SK-N-SH (cell line): Measurements from ENCODE around the gene IFNLR1.

Experiments
- CHD2 ChIP-seq: fragments of 150-350 bp; IDR thresholded peaks from 2 replicates; pipeline ENCODE4 v1.6.1; 2018; ENCODE audit warnings: low read length; ENCODE audit not compliant: partially characterized antibody
- CTCF ChIP-seq: fragments of 200-600 bp; sonication (generic); IDR thresholded peaks from 2 replicates; pipeline ENCODE4 v1.6.1; 2017; ENCODE audit warnings: antibody characterized with exemption, mild to moderate bottlenecking, moderate library complexity
- ELF1 ChIP-seq: IDR thresholded peaks from 2 replicates; pipeline ENCODE4 v1.4.0; 2012
- EP300 ChIP-seq, 2 experiments: IDR thresholded peaks; 2 replicates each; pipeline versions ENCODE4 v1.4.0 to v1.6.1; 2012; ENCODE audit warnings: borderline replicate concordance in 1 of 2, low read depth in 1 of 2, low read length in 1 of 2
- EZH2phosphoT487 ChIP-seq: fragments of 200-600 bp; sonication (generic); IDR thresholded peaks from 2 replicates; pipeline ENCODE4 v1.6.1; 2017; ENCODE audit warnings: low read depth, mixed run types, mild to moderate bottlenecking, antibody characterized with exemption, moderate library complexity, borderline replicate concordance
- NFIC ChIP-seq: IDR thresholded peaks from 2 replicates; pipeline ENCODE4 v1.4.0; 2012; ENCODE audit warnings: borderline replicate concordance
- NRF1 ChIP-seq: IDR thresholded peaks from 2 replicates; pipeline ENCODE4 v1.6.1; 2012; ENCODE audit warnings: low read depth, mild to moderate bottlenecking, low read length
- PBX3 ChIP-seq: IDR thresholded peaks from 2 replicates; pipeline ENCODE4; 2012
- POLR2AphosphoS5 ChIP-seq: IDR thresholded peaks from 2 replicates; pipeline ENCODE4 v1.6.1; 2012; ENCODE audit warnings: low read depth, low read length
- RAD21 ChIP-seq: IDR thresholded peaks from 2 replicates; pipeline ENCODE4 v1.6.1; 2012; ENCODE audit warnings: mild to moderate bottlenecking, low read length
- SMC3 ChIP-seq: IDR thresholded peaks from 2 replicates; pipeline ENCODE4 v1.6.1; 2012; ENCODE audit warnings: low read depth, low read length, improper control_type of control experiment
- TF ChIP-seq, protein P1 (sequence below): fragments of 150-350 bp; IDR thresholded peaks from 2 replicates; pipeline ENCODE4 v1.6.1; 2017; ENCODE audit warnings: antibody characterized with exemption, low read length, low read depth, borderline replicate concordance
- TF ChIP-seq, protein P2 (sequence below): IDR thresholded peaks from 2 replicates; pipeline ENCODE4 v1.6.1; 2012; ENCODE audit warnings: mild to moderate bottlenecking, low read depth, low read length, moderate library complexity

DNA sequence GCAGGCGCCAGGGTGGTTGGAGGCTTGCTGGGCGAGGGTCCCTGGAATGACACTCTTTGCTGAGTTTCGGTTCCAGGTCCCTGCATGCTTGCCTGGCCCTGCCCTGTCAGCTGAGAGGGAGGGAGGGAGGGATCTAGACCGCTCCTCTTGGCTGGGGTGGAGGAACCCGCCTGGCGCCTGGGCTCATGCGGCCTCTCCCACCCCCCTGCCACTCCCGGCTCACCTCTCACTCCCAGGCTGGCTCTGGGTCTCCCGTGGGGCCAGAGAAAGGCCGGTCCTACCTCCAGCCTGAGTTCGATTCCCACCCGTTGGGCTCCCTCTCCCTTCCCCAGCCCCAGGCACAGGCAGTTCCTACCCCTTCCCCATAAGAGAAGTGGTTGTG is 19.0 kb upstream of the IFNLR1 start:
- TF ChIP-seq CTCF = no peak
- TF ChIP-seq RAD21 = no peak
- no peak for TF ChIP-seq SMC3
- TF ChIP-seq, protein P1, sequence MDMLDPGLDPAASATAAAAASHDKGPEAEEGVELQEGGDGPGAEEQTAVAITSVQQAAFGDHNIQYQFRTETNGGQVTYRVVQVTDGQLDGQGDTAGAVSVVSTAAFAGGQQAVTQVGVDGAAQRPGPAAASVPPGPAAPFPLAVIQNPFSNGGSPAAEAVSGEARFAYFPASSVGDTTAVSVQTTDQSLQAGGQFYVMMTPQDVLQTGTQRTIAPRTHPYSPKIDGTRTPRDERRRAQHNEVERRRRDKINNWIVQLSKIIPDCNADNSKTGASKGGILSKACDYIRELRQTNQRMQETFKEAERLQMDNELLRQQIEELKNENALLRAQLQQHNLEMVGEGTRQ = no peak
- TF ChIP-seq, protein P2, sequence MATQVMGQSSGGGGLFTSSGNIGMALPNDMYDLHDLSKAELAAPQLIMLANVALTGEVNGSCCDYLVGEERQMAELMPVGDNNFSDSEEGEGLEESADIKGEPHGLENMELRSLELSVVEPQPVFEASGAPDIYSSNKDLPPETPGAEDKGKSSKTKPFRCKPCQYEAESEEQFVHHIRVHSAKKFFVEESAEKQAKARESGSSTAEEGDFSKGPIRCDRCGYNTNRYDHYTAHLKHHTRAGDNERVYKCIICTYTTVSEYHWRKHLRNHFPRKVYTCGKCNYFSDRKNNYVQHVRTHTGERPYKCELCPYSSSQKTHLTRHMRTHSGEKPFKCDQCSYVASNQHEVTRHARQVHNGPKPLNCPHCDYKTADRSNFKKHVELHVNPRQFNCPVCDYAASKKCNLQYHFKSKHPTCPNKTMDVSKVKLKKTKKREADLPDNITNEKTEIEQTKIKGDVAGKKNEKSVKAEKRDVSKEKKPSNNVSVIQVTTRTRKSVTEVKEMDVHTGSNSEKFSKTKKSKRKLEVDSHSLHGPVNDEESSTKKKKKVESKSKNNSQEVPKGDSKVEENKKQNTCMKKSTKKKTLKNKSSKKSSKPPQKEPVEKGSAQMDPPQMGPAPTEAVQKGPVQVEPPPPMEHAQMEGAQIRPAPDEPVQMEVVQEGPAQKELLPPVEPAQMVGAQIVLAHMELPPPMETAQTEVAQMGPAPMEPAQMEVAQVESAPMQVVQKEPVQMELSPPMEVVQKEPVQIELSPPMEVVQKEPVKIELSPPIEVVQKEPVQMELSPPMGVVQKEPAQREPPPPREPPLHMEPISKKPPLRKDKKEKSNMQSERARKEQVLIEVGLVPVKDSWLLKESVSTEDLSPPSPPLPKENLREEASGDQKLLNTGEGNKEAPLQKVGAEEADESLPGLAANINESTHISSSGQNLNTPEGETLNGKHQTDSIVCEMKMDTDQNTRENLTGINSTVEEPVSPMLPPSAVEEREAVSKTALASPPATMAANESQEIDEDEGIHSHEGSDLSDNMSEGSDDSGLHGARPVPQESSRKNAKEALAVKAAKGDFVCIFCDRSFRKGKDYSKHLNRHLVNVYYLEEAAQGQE = no peak
- TF ChIP-seq ELF1 = no peak
- no peak for TF ChIP-seq EZH2phosphoT487
- no peak for TF ChIP-seq CHD2
- TF ChIP-seq POLR2AphosphoS5 = no peak
- no peak for TF ChIP-seq PBX3
- TF ChIP-seq EP300 (IDR thresholded peaks at IDR 0.05; ENCODE audit: borderline replicate concordance in 1 of 2, low read depth in 1 of 2, low read length in 1 of 2) = no peak
- TF ChIP-seq NFIC = no peak
- no peak for TF ChIP-seq NRF1
